Measurements from ENCODE around the gene STEAP2. TPM values are rescaled to one million over a fixed set of nuclear protein-coding genes. Genes with fewer than 3 reads are reported as not detected.
A peak's percentile ranks its signal among the peaks of the same experiment; 100 is the strongest.

The STEAP2 gene
- total RNA-seq, 2 experiments from 2014 or later, result not detected

GRCh38 chr7:90231304-90231703 lies 19.8 kb downstream of the STEAP2 start:
- H3K36me3 Mint-ChIP-seq, result no peaks in the 10 kb centered on the region
- H3K9me3 Mint-ChIP-seq (ENCODE audit: low read depth), result no peaks in the 10 kb centered on the region
- ATAC-seq (no peak), DNase-seq (no peak)
- H3K27me3 Mint-ChIP-seq, result peaks cover 11% of the 10 kb centered on the region
- H3K4me1 Mint-ChIP-seq, result no peaks in the 10 kb centered on the region
- CTCF ChIA-PET, result no interaction called here
- H3K4me3 Mint-ChIP-seq, result no peak overlapping the region
- H3K27ac Mint-ChIP-seq, result no peak overlapping the region

- no peaks in the 10 kb centered on the region for H3K36me3 Mint-ChIP-seq
- CTCF ChIA-PET, result no interaction called here
- no peak for DNase-seq
- no peak overlapping the region for H3K4me3 Mint-ChIP-seq
- peaks cover 18% of the 10 kb centered on the region for H3K27me3 Mint-ChIP-seq
- H3K4me1 Mint-ChIP-seq, result no peaks in the 10 kb centered on the region
- no peak overlapping the region for H3K27ac Mint-ChIP-seq
- no peaks in the 10 kb centered on the region for H3K9me3 Mint-ChIP-seq (ENCODE audit: low read depth)
- ATAC-seq, result no peak
Observed at GRCh38 chr7:90232430-90232829, 20.9 kb downstream of the STEAP2 start.

GRCh38 chr7:90233569-90233968 lies 22.0 kb downstream of the STEAP2 start:
- no peak overlapping the region for H3K27ac Mint-ChIP-seq
- H3K27me3 Mint-ChIP-seq, result peaks cover 16% of the 10 kb centered on the region
- H3K4me1 Mint-ChIP-seq, result no peaks in the 10 kb centered on the region
- H3K36me3 Mint-ChIP-seq, result no peaks in the 10 kb centered on the region
- no peak overlapping the region for H3K4me3 Mint-ChIP-seq
- DNase-seq (no peak), ATAC-seq (no peak)
- H3K9me3 Mint-ChIP-seq (ENCODE audit: low read depth), result no peaks in the 10 kb centered on the region
- CTCF ChIA-PET, result no interaction called here

GRCh38 chr7:90236721-90237289 lies 25.3 kb downstream of the STEAP2 start:
- H3K4me3 Mint-ChIP-seq, result no peak overlapping the region
- H3K9me3 Mint-ChIP-seq (ENCODE audit: low read depth), result no peaks in the 10 kb centered on the region
- no peaks in the 10 kb centered on the region for H3K36me3 Mint-ChIP-seq
- no peak overlapping the region for H3K27ac Mint-ChIP-seq
- ATAC-seq, result no peak
- no peak for DNase-seq
- CTCF ChIA-PET, result no interaction called here
- peaks cover 5% of the 10 kb centered on the region for H3K4me1 Mint-ChIP-seq
- H3K27me3 Mint-ChIP-seq, result peaks cover 14% of the 10 kb centered on the region

- ATAC-seq (no peak), DNase-seq (no peak)
- H3K36me3 Mint-ChIP-seq, result no peaks in the 10 kb centered on the region
- H3K4me1 Mint-ChIP-seq, result peaks cover 5% of the 10 kb centered on the region
- H3K27me3 Mint-ChIP-seq, result peaks cover 21% of the 10 kb centered on the region
- no peak overlapping the region for H3K27ac Mint-ChIP-seq
- H3K9me3 Mint-ChIP-seq (ENCODE audit: low read depth), result no peaks in the 10 kb centered on the region
- CTCF ChIA-PET, result no interaction called here
- H3K4me3 Mint-ChIP-seq, result no peak overlapping the region
Observed at GRCh38 chr7:90238022-90238421, 26.5 kb downstream of the STEAP2 start.

GRCh38 chr7:90238583-90238982 lies 27.0 kb downstream of the STEAP2 start:
- H3K27ac Mint-ChIP-seq, result no peak overlapping the region
- CTCF ChIA-PET, result no interaction called here
- ATAC-seq, result no peak

GRCh38 chr7:90239050-90239449 lies 27.5 kb downstream of the STEAP2 start:
- DNase-seq (no peak), ATAC-seq (no peak)
- H3K27me3 Mint-ChIP-seq, result peaks cover 28% of the 10 kb centered on the region
- no peak overlapping the region for H3K4me3 Mint-ChIP-seq
- no peak overlapping the region for H3K27ac Mint-ChIP-seq
- H3K4me1 Mint-ChIP-seq, result peaks cover 10% of the 10 kb centered on the region
- CTCF ChIA-PET, result no interaction called here
- no peaks in the 10 kb centered on the region for H3K9me3 Mint-ChIP-seq (ENCODE audit: low read depth)
- H3K36me3 Mint-ChIP-seq, result no peaks in the 10 kb centered on the region

More at GRCh38 chr7:90238583-90238982, 27.0 kb downstream of the STEAP2 start:
- H3K9me3 Mint-ChIP-seq (ENCODE audit: low read depth), result no peaks in the 10 kb centered on the region
- H3K4me1 Mint-ChIP-seq, result peaks cover 6% of the 10 kb centered on the region
- H3K4me3 Mint-ChIP-seq, result no peak overlapping the region
- H3K27me3 Mint-ChIP-seq, result peaks cover 23% of the 10 kb centered on the region
- H3K36me3 Mint-ChIP-seq, result no peaks in the 10 kb centered on the region
- no peak for DNase-seq

- H3K27ac Mint-ChIP-seq, result no peak overlapping the region
Observed at GRCh38 chr7:90239625-90240228, 28.2 kb downstream of the STEAP2 start.

GRCh38 chr7:90242369-90243168 lies 31.0 kb downstream of the STEAP2 start:
- Mint-ChIP-seq H3K4me1 (peaks cover 27% of the 10 kb centered on the region), H3K36me3 (no peaks in the 10 kb centered on the region), H3K4me3 (no peak overlapping the region), H3K27ac (no peak overlapping the region), H3K9me3 (ENCODE audit: low read depth) (no peaks in the 10 kb centered on the region), H3K27me3 (peaks cover 51% of the 10 kb centered on the region)
- CTCF ChIA-PET, result interaction anchor here (1.4 kb wide), 1 partner anchor 187 kb away, joined by 3 read pairs; no protein-coding TSS in a partner anchor
- ATAC-seq (no peak), DNase-seq (no peak)

More at GRCh38 chr7:90239625-90240228, 28.2 kb downstream of the STEAP2 start:
- Mint-ChIP-seq H3K36me3 (no peaks in the 10 kb centered on the region), H3K4me1 (peaks cover 17% of the 10 kb centered on the region), H3K4me3 (peak overlapping the region; percentile 11), H3K27me3 (peaks cover 34% of the 10 kb centered on the region), H3K9me3 (ENCODE audit: low read depth) (no peaks in the 10 kb centered on the region)
- no peak for ATAC-seq
- DNase-seq, result no peak
- CTCF ChIA-PET, result no interaction called here

GRCh38 chr7:90243556-90243955 lies 32.0 kb downstream of the STEAP2 start:
- ATAC-seq (no peak), DNase-seq (no peak)
- H3K27me3 Mint-ChIP-seq, result peaks cover 49% of the 10 kb centered on the region
- peaks cover 27% of the 10 kb centered on the region for H3K4me1 Mint-ChIP-seq
- no peaks in the 10 kb centered on the region for H3K36me3 Mint-ChIP-seq
- no peak overlapping the region for H3K4me3 Mint-ChIP-seq
- H3K27ac Mint-ChIP-seq, result no peak overlapping the region
- CTCF ChIA-PET, result interaction anchor here (0.9 to 1.4 kb wide), 2 partner anchors 91 to 186 kb away, joined by 3 read pairs; no protein-coding TSS in a partner anchor
- no peaks in the 10 kb centered on the region for H3K9me3 Mint-ChIP-seq (ENCODE audit: low read depth)

- H3K4me1 Mint-ChIP-seq, result peaks cover 26% of the 10 kb centered on the region
- no peaks in the 10 kb centered on the region for H3K9me3 Mint-ChIP-seq (ENCODE audit: low read depth)
- H3K4me3 Mint-ChIP-seq, result peak overlapping the region; percentile 87
- DNase-seq, result no peak
- H3K27ac Mint-ChIP-seq, result no peak overlapping the region
- ATAC-seq, result no peak
- no peaks in the 10 kb centered on the region for H3K36me3 Mint-ChIP-seq
- CTCF ChIA-PET, result no interaction called here
- peaks cover 53% of the 10 kb centered on the region for H3K27me3 Mint-ChIP-seq
Observed at GRCh38 chr7:90244565-90244908, 33.0 kb downstream of the STEAP2 start.

- CTCF ChIA-PET, result no interaction called here
- Mint-ChIP-seq H3K4me1 (peaks cover 22% of the 10 kb centered on the region), H3K27ac (no peak within 1 kb of the TSS), H3K9me3 (ENCODE audit: low read depth) (no peaks in the 10 kb centered on the region), H3K4me3 (peak within 1 kb of the TSS; percentile 87), H3K27me3 (peaks cover 55% of the 10 kb centered on the region), H3K36me3 (no peaks in the 10 kb centered on the region)
- DNase-seq (peak; percentile 89), ATAC-seq (peak; percentile 94)
Observed at GRCh38 chr7:90244909-90245851, 33.6 kb downstream of the STEAP2 start, which contains the start of gene CFAP69. Gene CFAP69 (plus strand): TSS chr7:90245174. CDS start chr7:90245425, 251 bp downstream.

- no peak for ATAC-seq
- no peak for DNase-seq
- CTCF ChIA-PET, result no interaction called here
- Mint-ChIP-seq H3K36me3 (no peaks in the 10 kb centered on the region), H3K9me3 (ENCODE audit: low read depth) (no peaks in the 10 kb centered on the region), H3K27me3 (peaks cover 59% of the 10 kb centered on the region), H3K4me1 (peaks cover 22% of the 10 kb centered on the region), H3K27ac (no peak overlapping the region), H3K4me3 (peak overlapping the region; percentile 87)
Observed at GRCh38 chr7:90246171-90246570, 34.6 kb downstream of the STEAP2 start.

All from activated CD8-positive, alpha-beta memory T cell treated with anti-CD3 and anti-CD28 coated beads, Interleukin-2, amount 10 ng/mL, durations not matched to agents 7 days and 5 days (primary cell).